ENCODE results near the gene SERTAD3.

DNA sequence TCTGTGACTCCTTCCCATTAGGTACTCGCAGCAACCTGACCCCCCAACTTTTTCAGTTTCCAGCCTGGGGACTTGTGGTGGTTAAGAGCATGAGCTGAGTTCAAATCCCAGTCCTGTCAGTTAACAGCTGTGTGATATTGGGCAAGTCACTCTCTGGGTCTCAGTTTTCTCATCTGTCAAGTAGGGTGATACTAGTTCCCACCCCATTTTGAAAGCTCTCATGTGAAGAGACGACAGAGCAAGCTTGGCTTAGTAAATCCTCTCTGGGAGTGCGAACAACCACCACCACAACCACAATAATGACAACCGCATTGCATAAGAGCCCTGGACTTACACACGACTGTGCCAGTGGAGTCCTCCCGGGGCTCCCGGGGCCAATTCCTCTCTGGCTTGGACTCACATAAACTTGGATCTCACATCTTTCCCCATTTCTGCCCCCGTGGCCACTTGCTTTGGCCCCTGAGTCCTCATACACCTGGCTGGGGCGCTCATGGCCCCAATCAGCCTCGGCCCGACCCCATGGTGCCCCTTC, 21.0 kb upstream of the SERTAD3 start:
- TF ChIP-seq EZH2 (IDR thresholded peaks at IDR 0.05) = no peak
- no peak for TF ChIP-seq POLR2AphosphoS5 (IDR thresholded peaks at IDR 0.05; ENCODE audit: borderline replicate concordance, low read depth, low read length)
- TF ChIP-seq FOXP2 (optimal IDR thresholded peaks at IDR 0.05; ENCODE audit: control extremely low read depth, extremely low read length, insufficient read depth) = no peak

All from SK-N-MC (cell line).